IPS-15b (cell line): ENCODE measurements around the gene CEP95.
"Not testable (repeated sequence)": the region's sequence is repeated elsewhere in the genome, so short reads cannot be mapped to it uniquely, and the experiment has no call there.

Experiments used
- H3K27me3 ChIP-seq: one replicate; pipeline ENCODE4 v1.6.1; 2013; ENCODE audit warnings: low read length; ENCODE audit not compliant: control insufficient read depth, insufficient read depth
- H3K36me3 ChIP-seq: one replicate; pipeline ENCODE4 v1.6.1; 2013; ENCODE audit warnings: low read length; ENCODE audit not compliant: control insufficient read depth, insufficient read depth
- H3K4me1 ChIP-seq: one replicate; pipeline ENCODE4 v1.6.1; 2013; ENCODE audit warnings: mild to moderate bottlenecking, low read length; ENCODE audit not compliant: control insufficient read depth, insufficient read depth
- H3K4me3 ChIP-seq: one replicate; pipeline ENCODE4 v1.5.1; 2013; ENCODE audit warnings: low read depth, low read length
- H3K9ac ChIP-seq: one replicate; pipeline ENCODE4 v1.6.1; 2013; ENCODE audit warnings: low read depth, mild to moderate bottlenecking, low read length
- H3K9me3 ChIP-seq: one replicate; pipeline ENCODE4 v1.6.1; 2013; ENCODE audit warnings: mild to moderate bottlenecking, low read length; ENCODE audit not compliant: control insufficient read depth, insufficient read depth

CEP95 gene

DNA sequence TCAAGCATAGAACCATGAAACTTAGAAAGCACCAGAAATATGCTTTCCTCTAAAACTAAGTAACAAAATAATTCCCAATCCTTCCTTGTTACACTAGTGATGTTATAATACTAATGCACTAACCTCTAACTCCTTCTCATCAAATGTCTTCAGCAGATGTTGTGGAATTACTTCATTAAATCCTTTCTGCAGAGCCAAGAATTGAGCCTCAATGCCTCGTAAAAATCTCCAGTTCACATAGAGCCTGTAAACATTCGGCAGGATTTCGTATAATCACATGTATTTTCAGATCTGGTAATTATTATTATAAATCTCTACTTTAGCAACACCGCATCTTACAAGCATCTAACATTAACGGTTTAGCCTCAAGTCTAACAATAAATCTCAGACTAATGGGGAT lies 44.7 kb downstream of the CEP95 start:
- Histone ChIP-seq H3K9me3 (no peaks in the 10 kb centered on the region), H3K36me3 (no peaks in the 10 kb centered on the region), H3K4me1 (peaks cover 4% of the 10 kb centered on the region), H3K27me3 (no peaks in the 10 kb centered on the region), H3K9ac (no peak overlapping the region), H3K4me3 (no peak overlapping the region)

DNA sequence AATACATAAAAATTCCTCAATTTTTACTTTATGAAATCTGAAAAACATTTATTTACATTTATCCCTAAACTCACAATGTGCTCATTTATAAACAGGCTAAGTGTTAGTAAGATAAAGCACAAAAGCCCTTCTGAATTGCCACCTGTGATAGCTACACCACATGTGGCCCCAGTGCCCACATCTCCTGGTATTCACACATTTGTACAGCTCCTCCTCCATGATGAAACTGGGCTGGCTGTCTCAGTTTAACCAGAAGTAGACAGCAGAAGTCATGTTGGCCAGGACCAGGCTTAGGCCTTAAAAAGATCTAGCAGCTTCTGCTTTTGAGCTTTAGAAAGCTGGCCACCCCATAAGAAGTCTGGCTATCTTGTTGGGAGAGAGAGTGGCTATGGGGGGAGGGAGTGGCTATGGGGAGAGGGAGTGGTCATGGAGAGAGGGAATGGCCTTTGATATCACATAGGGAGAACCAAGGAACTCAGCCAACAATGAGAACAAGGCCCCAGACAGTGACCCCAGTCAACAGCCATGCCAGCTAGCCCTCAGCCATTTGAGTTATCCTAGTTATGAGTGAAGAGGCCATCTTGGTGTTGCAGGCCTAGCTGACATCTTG lies 47.4 kb downstream of the CEP95 start:
- Histone ChIP-seq H3K9me3 (no peaks in the 10 kb centered on the region), H3K9ac (no peak overlapping the region), H3K36me3 (no peaks in the 10 kb centered on the region), H3K4me1 (no peaks in the 10 kb centered on the region), H3K4me3 (no peak overlapping the region), H3K27me3 (no peaks in the 10 kb centered on the region)

DNA sequence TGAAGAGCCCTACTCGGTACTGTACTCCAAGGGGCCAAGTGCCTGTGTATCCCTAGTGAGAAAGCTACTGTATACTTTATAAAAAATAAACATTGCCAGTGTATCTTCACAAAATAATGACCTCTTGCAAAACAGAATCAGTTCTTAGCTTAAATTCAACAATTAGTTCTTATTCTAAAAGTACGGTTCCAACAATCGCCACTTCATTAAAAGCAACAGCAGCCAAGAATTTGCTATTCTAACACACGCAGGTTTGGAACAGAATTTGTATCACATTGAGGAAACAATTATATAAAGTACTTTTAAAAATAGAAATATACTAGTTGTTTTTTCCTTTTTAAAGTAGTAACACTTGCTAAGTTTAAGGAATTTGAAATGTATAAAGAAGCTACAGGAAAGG lies 48.5 kb downstream of the CEP95 start:
- no peaks in the 10 kb centered on the region for H3K36me3 ChIP-seq
- no peak overlapping the region for H3K9ac ChIP-seq

DNA sequence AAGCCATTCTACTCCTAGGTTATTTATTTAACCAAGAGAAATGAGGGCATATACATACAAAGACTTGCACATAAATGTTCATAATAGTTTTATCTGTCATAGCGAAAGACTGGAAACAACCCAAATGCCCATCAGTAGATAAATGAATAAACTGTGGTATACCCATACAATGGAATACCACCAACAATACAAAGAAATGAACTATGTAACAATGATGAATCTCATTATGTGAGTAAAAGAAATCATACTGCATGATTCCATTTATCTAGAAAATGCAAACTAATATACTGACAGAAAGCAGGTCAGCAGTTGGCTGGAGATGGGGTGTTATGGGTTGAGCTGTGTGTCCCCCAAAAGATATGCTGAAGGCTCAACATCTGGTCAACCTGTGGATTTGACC lies 57.3 kb downstream of the CEP95 start:
- H3K9ac ChIP-seq: no peak overlapping the region
- no peaks in the 10 kb centered on the region for H3K4me1 ChIP-seq
- no peak overlapping the region for H3K4me3 ChIP-seq
- H3K9me3 ChIP-seq: no peaks in the 10 kb centered on the region
- no peaks in the 10 kb centered on the region for H3K27me3 ChIP-seq
- no peaks in the 10 kb centered on the region for H3K36me3 ChIP-seq

More for the DNA sequence above, 48.5 kb downstream of the CEP95 start:
- Histone ChIP-seq H3K4me1 (no peaks in the 10 kb centered on the region), H3K9me3 (no peaks in the 10 kb centered on the region), H3K4me3 (no peak overlapping the region), H3K27me3 (no peaks in the 10 kb centered on the region)

DNA sequence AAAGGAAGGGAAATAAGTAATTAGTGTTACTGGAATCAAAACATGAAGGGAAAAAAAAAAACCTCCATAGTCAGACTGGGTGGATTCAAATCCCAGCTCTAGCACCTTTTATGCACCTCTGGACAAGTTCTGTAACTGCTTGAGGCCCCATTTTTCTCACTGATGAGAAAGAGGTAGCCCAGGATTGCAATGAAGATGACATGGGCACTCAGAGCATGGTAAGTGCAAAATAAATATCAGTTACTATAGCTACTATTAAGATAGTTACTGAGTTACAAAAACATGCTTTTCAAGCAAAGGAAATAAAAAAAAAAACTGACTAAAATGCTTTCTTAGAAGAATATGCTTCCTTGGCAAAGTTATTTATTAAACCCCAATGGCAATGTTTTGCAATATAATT lies 58.8 kb downstream of the CEP95 start:
- Histone ChIP-seq H3K27me3 (no peaks in the 10 kb centered on the region), H3K9ac (no peak overlapping the region), H3K36me3 (no peaks in the 10 kb centered on the region), H3K4me1 (no peaks in the 10 kb centered on the region), H3K9me3 (no peaks in the 10 kb centered on the region), H3K4me3 (no peak overlapping the region)

DNA sequence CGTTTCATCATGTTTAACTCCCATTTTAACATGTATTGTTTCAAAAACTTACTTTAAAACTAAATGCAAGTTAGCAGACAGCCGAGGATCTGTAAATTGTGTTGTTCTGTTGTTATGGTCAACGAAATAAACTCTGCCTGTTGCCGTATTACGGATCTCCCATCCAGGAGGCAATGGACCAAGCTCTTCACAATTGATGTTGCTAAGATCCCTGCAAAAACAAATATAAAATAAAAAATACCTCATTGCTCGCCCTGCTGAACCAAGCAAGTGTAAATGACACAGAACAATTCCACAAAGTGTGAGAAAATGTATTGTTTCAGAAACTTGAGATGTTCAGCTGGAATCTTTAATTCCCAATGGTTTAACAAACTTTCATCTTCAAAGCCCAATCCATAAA lies 65.0 kb downstream of the CEP95 start:
- Histone ChIP-seq H3K9ac (no peak overlapping the region), H3K4me3 (no peak overlapping the region), H3K27me3 (no peaks in the 10 kb centered on the region), H3K36me3 (no peaks in the 10 kb centered on the region), H3K9me3 (no peaks in the 10 kb centered on the region), H3K4me1 (no peaks in the 10 kb centered on the region)

DNA sequence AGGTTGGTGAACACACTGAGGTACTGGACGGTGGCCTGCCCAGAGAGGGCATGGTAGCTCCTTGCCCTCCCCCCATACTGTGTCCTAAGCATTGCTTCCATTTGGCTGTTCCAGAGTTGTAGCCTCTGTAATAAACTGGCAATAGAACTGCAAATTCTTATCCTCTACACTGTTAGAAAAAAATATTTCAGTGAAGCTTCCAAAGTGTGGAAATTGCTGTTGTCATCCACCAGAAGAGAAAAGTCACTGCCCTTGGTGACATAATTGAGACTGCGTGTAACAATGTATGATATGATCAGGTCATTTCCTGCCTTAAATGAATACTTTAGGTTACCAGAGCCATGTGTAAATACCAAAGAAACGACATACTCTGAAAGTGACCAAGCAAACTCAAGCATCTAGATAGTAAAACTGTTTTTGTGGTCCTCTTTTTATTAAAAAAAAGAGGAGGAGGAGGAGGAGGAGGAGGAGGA lies 65.9 kb downstream of the CEP95 start:
- no peak overlapping the region for H3K4me3 ChIP-seq
- no peaks in the 10 kb centered on the region for H3K9me3 ChIP-seq
- no peaks in the 10 kb centered on the region for H3K36me3 ChIP-seq
- no peak overlapping the region for H3K9ac ChIP-seq
- H3K27me3 ChIP-seq: no peaks in the 10 kb centered on the region
- H3K4me1 ChIP-seq: no peaks in the 10 kb centered on the region

DNA sequence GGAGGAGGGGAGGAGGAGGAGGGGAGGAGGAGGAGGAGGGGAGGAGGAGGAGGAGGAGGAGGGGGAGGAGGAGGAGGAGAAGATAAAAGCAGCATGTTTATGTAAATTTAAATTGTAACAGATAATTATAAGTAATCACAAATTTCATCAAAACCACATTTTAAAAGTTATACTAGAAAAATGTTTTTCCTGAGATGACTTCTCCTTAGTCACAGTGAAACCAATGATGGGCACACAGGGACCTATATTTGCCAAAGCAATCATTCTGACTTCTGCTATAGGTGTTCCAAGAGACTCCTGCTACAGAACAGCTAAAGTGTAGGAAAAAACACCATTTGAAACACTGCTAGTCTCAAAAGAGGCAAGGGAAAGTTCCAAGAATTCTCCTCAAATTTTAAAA lies 66.4 kb downstream of the CEP95 start:
- H3K36me3 ChIP-seq: no peaks in the 10 kb centered on the region
- H3K4me3 ChIP-seq: no peak overlapping the region
- no peaks in the 10 kb centered on the region for H3K4me1 ChIP-seq
- no peak overlapping the region for H3K9ac ChIP-seq
- H3K9me3 ChIP-seq: no peaks in the 10 kb centered on the region
- no peaks in the 10 kb centered on the region for H3K27me3 ChIP-seq

DNA sequence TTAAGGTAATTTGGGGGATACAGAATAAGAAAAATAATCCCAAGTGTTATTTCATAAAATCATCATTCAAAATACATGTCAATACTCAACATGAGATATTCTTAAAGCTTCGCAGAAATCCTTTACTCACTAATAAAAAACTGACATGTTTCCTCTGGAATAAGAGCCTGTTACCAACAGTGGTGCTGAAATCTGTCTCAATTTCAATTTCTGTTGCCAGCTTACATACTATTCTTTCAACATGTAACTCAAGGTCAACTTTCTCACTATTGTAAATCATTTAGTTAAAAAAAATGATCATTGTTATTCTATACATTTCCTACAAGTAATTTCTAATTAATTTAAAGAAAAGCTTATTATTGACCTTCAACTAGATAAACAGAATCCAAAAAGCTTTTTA lies 67.9 kb downstream of the CEP95 start:
- H3K27me3 ChIP-seq: no peaks in the 10 kb centered on the region
- no peaks in the 10 kb centered on the region for H3K9me3 ChIP-seq
- no peak overlapping the region for H3K9ac ChIP-seq
- H3K36me3 ChIP-seq: no peaks in the 10 kb centered on the region
- no peak overlapping the region for H3K4me3 ChIP-seq
- no peaks in the 10 kb centered on the region for H3K4me1 ChIP-seq

DNA sequence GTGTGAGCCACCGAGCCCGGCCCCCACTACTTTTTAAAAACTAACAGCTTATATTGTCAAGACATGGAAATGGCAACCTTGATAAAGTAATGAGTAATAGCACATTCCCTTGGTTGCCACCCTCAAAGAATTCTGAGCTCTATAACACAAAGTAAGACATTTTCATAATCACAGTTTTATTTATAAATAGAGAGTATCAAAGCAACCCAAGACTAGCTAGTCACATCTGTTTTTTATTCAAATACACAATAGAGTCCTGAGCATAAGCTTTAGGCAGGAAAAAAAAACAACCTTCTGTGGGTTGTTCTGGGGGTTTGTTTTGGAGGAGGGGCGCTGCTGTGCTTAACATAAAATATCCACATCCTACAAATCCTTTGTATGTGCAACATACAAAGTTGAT lies 68.7 kb downstream of the CEP95 start:
- no peaks in the 10 kb centered on the region for H3K9me3 ChIP-seq
- H3K4me1 ChIP-seq: no peaks in the 10 kb centered on the region
- H3K9ac ChIP-seq: no peak overlapping the region
- no peaks in the 10 kb centered on the region for H3K36me3 ChIP-seq
- H3K27me3 ChIP-seq: no peaks in the 10 kb centered on the region
- H3K4me3 ChIP-seq: no peak overlapping the region

DNA sequence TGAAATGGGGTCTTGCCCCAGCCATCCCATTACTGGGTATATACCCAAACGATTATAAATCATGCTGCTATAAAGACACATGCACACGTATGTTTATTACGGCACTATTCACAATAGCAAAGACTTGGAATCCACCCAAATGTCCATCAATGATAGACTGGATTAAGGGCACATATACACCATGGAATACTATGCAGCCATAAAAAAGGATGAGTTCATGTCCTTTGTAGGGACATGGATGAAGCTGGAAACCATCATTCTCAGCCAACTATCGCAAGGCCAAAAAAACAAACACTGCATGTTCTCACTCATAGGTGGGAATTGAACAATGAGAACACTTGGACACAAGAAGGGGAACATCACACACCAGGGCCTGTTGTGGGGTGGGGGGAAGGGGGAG lies 70.2 kb downstream of the CEP95 start:
- H3K9ac ChIP-seq, H3K4me1 ChIP-seq, H3K36me3 ChIP-seq, H3K27me3 ChIP-seq, H3K4me3 ChIP-seq, H3K9me3 ChIP-seq: not testable (repeated sequence)

DNA sequence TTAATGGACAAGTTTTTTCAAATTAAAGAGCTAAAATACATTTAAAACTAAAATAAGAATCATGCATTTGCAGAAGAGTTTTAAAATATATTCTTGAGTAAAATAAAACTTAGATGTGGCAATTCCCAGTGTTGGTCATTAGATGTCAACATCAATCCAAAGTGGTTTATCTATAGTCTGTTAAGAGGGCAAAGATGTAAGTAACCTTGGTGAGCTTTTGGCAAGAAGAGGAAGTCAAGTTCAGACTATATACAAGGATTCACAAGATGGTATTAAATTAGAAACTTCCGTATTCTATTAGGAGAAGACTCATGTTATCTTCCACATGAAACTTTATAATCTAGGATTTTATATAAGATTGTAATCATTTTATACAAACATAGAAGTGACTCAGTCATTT lies 73.1 kb downstream of the CEP95 start:
- Histone ChIP-seq H3K36me3 (no peaks in the 10 kb centered on the region), H3K4me3 (no peak overlapping the region), H3K9ac (no peak overlapping the region), H3K27me3 (no peaks in the 10 kb centered on the region), H3K9me3 (no peaks in the 10 kb centered on the region), H3K4me1 (no peaks in the 10 kb centered on the region)
